Astrocyte of the cerebellum (primary cell): Measurements from ENCODE around the gene CCDC12.

Experiments used
- DNase-seq: peaks from one replicate; pipeline ENCODE4 v3.0.0-alpha.2; 2011; ENCODE audit warnings: low read depth
- H3K4me3 ChIP-seq: 2 replicates; pipeline ENCODE4 v1.5.1; 2011; ENCODE audit warnings: mild to moderate bottlenecking, low read depth, low read length, moderate library complexity
- in situ Hi-C: cut with HindIII; loops from 2 replicates; pipeline ENCODE4 v1.10.0; 2017; ENCODE audit warnings: low sequenced_read_pairs
- TF ChIP-seq, protein P1 (sequence below): IDR thresholded peaks from 2 replicates; pipeline ENCODE4 v1.5.1; 2012; ENCODE audit warnings: low read length, low read depth, moderate library complexity, mild to moderate bottlenecking; ENCODE audit errors: missing control alignments

Gene CCDC12

DNA sequence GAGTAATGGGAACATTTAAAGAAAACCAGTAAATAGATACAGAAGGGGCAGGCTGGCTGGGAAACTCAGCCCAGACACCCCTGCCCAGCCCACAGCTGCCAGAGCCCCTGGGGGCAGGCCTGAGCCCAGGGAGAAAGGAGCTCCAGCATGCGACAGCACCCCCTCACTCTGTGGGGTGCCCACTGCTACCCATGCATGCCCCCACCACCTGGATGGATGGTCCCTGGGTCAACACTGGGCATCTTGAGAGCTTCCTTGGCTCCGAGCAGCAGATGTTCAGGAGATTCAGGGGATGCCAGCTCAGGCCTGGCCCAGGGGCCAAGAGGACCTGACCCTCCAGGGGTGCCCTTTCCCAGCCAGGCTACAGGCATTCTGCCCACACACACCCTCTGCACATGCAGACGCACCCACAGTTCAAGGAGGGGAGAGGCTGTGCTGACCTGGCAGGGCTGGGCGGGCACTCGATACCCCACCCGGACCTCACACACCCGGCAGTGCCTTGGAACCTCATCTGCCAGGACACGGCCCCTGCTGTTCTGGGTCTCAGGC, 67.5 kb downstream of the CCDC12 start:
- DNase-seq = no peak
- TF ChIP-seq, protein P1, sequence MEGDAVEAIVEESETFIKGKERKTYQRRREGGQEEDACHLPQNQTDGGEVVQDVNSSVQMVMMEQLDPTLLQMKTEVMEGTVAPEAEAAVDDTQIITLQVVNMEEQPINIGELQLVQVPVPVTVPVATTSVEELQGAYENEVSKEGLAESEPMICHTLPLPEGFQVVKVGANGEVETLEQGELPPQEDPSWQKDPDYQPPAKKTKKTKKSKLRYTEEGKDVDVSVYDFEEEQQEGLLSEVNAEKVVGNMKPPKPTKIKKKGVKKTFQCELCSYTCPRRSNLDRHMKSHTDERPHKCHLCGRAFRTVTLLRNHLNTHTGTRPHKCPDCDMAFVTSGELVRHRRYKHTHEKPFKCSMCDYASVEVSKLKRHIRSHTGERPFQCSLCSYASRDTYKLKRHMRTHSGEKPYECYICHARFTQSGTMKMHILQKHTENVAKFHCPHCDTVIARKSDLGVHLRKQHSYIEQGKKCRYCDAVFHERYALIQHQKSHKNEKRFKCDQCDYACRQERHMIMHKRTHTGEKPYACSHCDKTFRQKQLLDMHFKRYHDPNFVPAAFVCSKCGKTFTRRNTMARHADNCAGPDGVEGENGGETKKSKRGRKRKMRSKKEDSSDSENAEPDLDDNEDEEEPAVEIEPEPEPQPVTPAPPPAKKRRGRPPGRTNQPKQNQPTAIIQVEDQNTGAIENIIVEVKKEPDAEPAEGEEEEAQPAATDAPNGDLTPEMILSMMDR = no peak
- H3K4me3 ChIP-seq = no peak overlapping the region
- in situ Hi-C loops = no loop called here

DNA sequence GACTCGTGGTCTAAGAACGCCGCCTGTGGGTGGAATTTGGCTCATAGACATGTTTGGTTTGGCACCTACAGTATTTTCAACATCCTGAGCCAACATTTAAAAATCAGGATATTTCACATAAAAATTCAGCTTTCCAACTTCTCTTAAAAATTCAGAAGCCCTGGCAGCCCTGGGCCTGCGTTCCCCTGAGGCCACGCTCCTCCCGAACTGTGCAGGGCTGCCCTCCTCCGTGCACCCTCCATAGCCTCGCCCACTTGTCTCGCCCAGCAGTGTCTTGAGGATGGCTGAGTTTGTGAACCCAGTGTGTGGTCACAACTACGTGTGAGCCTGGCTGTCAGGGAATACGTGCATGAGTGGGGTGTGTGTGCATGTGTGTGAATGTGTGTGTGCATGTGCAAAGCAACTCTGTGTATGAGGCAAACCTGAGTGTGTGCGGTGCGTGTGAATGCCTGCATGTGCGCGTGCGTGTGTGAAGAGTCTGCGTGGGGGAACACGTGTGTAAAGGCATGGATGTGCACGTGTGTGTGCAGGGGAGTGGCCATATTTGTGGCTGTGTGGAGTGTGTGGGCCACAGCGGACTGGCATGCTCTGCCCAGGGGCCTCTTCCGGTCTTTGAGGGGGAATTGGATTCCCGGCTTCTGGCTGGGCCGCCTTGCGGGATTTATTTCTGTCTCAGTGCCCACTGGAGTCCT, 68.1 kb downstream of the CCDC12 start:
- TF ChIP-seq, protein P1 = peak; percentile 31
- peak; percentile 54 for DNase-seq
- H3K4me3 ChIP-seq = no peak overlapping the region
- in situ Hi-C loops = no loop called here

DNA sequence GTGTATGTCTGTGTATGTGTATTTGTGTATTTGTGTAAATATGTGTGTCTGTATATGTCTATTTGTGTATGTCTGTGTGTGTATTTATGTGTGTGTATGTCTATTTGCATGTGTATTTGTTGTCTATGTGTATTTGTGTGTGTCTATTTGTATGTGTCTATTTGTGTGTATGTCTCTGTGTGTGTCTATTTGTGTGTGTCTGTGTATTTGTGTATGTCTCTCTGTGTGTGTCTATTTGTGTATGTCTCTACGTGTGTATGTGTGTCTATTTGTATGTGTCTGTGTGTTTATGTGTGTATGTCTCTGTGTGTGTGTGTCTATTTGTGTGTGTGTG, 68.6 kb downstream of the CCDC12 start:
- H3K4me3 ChIP-seq = no peak overlapping the region
- TF ChIP-seq, protein P1 = no peak
- in situ Hi-C loops = no loop called here
- no peak for DNase-seq

DNA sequence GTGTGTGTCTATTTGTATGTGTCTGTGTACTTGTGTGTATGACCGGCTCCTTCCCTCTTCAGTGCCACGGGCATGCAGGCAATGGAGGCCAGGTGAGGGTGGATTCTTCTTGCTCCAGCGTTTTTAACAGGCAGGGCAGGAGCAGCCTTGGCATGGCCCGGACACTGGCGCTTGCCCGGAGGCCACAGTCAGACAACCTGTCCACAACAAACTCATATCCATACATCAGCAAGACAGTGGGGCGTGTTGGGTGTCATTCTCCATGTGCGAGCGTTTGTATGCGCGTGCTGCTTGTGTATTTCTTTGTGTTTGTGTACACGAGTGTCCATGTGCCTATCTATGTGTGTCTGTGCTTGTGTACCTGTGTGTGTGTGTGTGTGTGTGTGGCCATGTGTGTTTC, 69.3 kb downstream of the CCDC12 start:
- DNase-seq = no peak
- in situ Hi-C loops = no loop called here
- H3K4me3 ChIP-seq = no peak overlapping the region
- TF ChIP-seq, protein P1 = no peak

DNA sequence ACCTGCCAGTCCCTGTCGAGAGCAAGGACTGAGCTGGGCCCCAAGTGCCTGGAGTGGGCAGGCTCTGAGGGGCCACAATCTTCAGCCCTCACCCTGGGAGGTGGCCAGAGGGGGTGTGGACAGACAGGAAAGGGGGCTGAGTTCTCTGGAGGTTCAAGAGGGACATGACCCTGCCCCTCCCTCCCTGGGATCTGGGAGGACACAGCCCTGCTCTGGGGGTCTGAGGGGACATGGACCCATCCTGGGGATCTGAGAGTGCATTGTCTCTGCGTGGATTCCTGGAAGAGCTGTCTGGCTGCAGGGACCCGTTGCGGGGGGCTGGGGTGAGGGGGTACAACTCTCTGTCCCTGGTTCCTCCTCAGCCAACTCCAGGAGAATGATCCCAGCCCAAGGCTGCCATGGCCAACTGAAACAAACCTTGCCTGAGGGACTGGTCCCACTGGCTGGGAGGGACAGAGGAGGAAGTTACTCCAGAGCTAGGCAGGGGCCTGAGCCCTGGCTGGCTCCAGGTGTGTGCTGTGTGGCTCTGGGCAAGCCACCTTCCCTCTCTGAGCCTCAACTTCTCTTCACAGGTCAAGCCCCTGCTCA, 70.0 kb downstream of the CCDC12 start:
- no peak for DNase-seq
- in situ Hi-C loops = no loop called here
- TF ChIP-seq, protein P1 = no peak
- no peak overlapping the region for H3K4me3 ChIP-seq

DNA sequence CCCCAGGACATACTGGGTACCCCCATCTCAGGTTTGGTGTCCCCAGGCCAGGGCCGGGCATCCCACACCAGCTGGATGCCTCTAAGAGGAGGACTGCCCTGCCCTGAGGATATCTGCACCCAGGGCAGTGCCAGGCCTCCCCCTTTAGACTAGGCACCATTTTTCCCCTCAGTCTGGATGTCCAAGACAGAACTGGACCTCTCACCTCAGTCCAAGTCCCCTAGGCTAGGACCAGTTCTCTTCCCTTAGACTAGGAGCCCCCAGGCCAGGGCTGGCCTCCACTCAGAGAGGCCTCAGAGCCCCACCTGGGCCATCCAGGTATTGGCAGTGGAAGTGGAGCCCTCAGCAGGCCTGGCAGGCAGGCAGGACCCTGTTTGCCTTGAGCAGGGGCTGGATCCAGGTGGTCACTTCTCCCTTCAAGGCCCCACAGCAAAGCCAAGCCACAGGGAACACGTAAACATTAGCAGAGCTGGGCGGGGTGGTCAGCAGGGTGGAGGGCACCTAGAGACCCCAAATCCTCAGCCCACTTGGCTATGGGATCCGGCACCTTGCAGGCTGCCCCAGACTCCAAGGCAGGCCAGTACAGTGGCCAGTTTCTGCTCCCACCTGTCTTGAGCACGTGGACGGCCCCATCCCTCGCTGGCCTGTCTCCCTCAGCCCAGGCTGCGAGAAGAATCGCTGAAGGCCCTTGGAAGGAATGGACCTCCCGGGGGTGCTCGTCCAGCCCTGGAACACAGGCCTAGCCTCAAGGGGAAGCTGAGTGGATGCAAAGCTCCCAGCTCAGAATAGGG, 70.7 kb downstream of the CCDC12 start:
- H3K4me3 ChIP-seq = no peak overlapping the region
- in situ Hi-C loops = no loop called here
- DNase-seq = no peak
- TF ChIP-seq, protein P1 = no peak
